Measurements from ENCODE around the gene CCNQ.

CCNQ gene

DNA sequence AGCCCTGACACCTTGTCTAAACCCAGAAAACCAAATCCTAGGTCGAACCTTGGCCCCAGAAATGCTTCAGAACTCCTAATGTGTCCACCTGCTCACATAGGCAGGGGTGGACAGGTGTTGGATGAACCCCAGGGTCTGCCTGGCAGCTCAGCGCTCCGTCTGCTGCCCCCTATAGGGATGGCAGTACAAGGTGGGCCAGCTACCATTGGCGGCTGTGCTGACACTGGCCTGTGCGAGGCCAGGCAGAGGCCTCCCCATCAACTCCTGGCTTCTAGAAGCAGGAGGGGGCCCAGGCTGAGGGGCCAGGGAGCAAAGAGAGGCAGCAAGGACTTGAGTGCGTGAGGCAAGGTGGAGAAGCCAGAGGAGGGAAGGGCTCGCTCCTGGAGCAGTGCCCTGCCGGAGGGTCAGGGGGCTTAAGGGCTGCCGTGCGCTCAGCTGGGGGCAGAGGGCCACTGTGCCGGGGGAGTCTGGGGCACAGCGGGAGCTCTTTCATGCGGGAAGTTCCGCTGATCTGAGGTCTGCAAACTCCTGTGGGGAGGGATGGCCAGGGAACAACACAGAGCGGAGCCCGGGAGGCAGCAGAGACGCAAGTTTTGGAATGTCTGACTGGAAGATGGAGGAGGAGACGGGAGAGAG is 20.6 kb downstream of the CCNQ start:
- DNase-seq (ENCODE audit: low read depth), result no peak
- H3K4me3 ChIP-seq (ENCODE audit: low read depth, low read length), result no peak overlapping the region
- no peak for TF ChIP-seq POLR2A (IDR thresholded peaks at IDR 0.05; ENCODE audit: extremely low read depth, insufficient read length)
- TF ChIP-seq, protein P1, sequence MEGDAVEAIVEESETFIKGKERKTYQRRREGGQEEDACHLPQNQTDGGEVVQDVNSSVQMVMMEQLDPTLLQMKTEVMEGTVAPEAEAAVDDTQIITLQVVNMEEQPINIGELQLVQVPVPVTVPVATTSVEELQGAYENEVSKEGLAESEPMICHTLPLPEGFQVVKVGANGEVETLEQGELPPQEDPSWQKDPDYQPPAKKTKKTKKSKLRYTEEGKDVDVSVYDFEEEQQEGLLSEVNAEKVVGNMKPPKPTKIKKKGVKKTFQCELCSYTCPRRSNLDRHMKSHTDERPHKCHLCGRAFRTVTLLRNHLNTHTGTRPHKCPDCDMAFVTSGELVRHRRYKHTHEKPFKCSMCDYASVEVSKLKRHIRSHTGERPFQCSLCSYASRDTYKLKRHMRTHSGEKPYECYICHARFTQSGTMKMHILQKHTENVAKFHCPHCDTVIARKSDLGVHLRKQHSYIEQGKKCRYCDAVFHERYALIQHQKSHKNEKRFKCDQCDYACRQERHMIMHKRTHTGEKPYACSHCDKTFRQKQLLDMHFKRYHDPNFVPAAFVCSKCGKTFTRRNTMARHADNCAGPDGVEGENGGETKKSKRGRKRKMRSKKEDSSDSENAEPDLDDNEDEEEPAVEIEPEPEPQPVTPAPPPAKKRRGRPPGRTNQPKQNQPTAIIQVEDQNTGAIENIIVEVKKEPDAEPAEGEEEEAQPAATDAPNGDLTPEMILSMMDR (IDR thresholded peaks at IDR 0.05; ENCODE audit: low read depth, low read length), result no peak
- TF ChIP-seq MYC (IDR thresholded peaks at IDR 0.05; ENCODE audit: low read depth, low read length), result no peak
- TF ChIP-seq, protein P2, sequence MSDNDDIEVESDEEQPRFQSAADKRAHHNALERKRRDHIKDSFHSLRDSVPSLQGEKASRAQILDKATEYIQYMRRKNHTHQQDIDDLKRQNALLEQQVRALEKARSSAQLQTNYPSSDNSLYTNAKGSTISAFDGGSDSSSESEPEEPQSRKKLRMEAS (IDR thresholded peaks at IDR 0.05; ENCODE audit: low read depth, low read length), result no peak

DNA sequence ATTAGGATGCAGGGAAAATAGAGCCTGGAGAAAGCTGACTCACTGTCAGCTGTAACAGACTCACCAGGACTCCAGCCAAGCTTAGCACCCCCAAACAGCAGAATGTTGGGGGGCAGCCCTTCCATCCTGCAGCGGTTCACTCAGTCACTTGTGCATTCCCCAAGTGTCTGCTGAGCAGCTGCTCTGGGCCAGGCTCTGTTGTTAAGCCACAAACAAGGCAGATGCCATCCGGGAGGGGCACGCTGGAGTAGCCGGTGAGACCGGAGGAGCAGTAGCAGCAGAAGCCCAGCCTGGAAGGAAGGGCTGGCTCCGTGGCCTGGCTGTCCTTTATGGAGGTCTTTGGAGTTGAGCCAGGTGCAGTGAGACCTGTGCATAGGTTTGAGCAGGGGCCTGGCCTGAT is 22.0 kb downstream of the CCNQ start:
- no peak for DNase-seq (ENCODE audit: low read depth)
- H3K4me3 ChIP-seq (ENCODE audit: low read depth, low read length), result no peak overlapping the region
- no peak for TF ChIP-seq MYC (IDR thresholded peaks at IDR 0.05; ENCODE audit: low read depth, low read length)
- TF ChIP-seq POLR2A (IDR thresholded peaks at IDR 0.05; ENCODE audit: extremely low read depth, insufficient read length), result no peak
- TF ChIP-seq, protein P2 (IDR thresholded peaks at IDR 0.05; ENCODE audit: low read depth, low read length), result no peak
- TF ChIP-seq, protein P1 (IDR thresholded peaks at IDR 0.05; ENCODE audit: low read depth, low read length), result no peak

DNA sequence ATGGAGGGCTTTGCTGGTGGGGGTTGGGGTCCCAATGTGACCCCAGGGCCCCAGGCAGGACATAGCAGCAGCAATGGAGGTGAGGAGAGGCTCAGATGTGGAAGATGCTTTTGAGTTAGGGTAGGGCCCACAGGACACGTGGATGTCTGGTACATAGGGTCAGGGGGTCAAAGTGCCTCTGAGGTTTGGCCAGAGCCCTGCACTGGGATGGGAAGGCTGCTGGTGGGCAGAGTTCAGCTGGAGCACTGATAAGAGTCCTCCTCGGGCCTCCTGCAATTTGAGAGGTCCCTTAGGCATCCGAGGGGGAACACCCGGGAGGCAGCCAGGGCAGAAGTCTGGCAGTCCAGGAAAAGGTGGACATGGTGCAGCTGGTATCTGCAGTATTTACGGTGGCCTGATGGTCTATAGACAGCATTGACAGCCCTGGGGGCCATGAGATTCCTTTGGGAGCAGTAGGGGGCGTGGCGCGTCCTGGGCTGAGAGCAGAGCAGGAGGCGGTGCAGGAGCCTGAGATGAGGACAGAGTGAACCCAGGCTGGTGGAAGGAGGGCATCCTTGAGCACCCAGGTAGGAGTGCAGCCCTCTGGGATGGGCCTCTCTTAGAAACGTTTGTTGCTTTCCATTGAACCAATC is 22.6 kb downstream of the CCNQ start:
- H3K4me3 ChIP-seq (ENCODE audit: low read depth, low read length), result no peak overlapping the region
- TF ChIP-seq, protein P2 (IDR thresholded peaks at IDR 0.05; ENCODE audit: low read depth, low read length), result no peak
- TF ChIP-seq, protein P1 (IDR thresholded peaks at IDR 0.05; ENCODE audit: low read depth, low read length), result no peak
- TF ChIP-seq MYC (IDR thresholded peaks at IDR 0.05; ENCODE audit: low read depth, low read length) (no peak), POLR2A (IDR thresholded peaks at IDR 0.05; ENCODE audit: extremely low read depth, insufficient read length) (no peak)
- DNase-seq (ENCODE audit: low read depth), result no peak

DNA sequence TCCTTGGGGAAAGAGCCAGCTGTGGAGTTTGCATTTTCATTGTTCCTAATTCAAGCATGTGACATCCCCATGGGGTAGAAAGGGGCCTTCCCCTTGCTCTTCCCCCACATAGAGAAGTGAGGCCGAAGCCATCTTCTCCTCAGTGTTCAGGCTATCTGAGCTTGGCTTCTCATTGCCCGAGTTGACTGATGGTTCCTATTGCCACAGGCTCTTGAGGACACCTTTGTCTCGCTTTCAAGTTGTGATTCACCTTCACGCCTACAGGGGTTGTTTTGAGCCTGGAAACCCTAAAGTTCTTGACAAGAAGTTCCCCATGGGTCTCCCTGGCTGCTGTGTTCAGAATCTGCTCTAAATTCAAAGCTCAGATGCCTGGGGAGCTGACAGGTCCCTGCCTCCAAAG is 25.0 kb downstream of the CCNQ start:
- DNase-seq (ENCODE audit: low read depth), result peak; percentile 50
- TF ChIP-seq, protein P1 (IDR thresholded peaks at IDR 0.05; ENCODE audit: low read depth, low read length), result no peak
- TF ChIP-seq, protein P2 (IDR thresholded peaks at IDR 0.05; ENCODE audit: low read depth, low read length), result no peak
- no peak for TF ChIP-seq MYC (IDR thresholded peaks at IDR 0.05; ENCODE audit: low read depth, low read length)
- TF ChIP-seq POLR2A (IDR thresholded peaks at IDR 0.05; ENCODE audit: extremely low read depth, insufficient read length), result no peak
- H3K4me3 ChIP-seq (ENCODE audit: low read depth, low read length), result no peak overlapping the region

DNA sequence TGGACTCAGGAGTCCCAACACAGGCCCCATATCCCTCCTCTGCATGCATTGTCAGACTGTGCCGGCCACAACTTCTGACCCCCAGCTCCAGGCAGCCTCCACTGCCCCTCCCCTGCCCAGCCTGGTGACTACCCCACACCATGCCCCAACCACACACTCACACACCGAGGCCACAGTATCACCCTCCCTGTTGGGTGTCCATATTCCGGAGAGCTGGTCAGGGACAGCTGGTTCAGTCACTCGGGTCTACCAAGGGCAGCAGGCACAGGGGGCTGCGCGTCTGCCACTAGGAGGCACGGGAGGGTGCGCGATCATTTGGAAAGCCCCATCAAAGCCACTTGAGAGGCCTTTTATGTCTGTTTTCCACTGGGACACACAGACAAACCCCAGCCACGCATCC is 26.3 kb downstream of the CCNQ start:
- no peak overlapping the region for H3K4me3 ChIP-seq (ENCODE audit: low read depth, low read length)
- TF ChIP-seq POLR2A (IDR thresholded peaks at IDR 0.05; ENCODE audit: extremely low read depth, insufficient read length), result no peak
- TF ChIP-seq MYC (IDR thresholded peaks at IDR 0.05; ENCODE audit: low read depth, low read length), result no peak
- TF ChIP-seq, protein P1 (IDR thresholded peaks at IDR 0.05; ENCODE audit: low read depth, low read length), result no peak
- TF ChIP-seq, protein P2 (IDR thresholded peaks at IDR 0.05; ENCODE audit: low read depth, low read length), result no peak
- DNase-seq (ENCODE audit: low read depth), result no peak

All from NB4 (cell line).